Kidney (tissue), 14 donors: ENCODE data around the gene CEP131. TPM values are rescaled to one million over a fixed set of nuclear protein-coding genes. Genes with fewer than 3 reads are reported as not detected.

ENCODE experiments used
- DNase-seq, 5 donors: peaks; one replicate each; pipeline ENCODE4 v3.0.0-alpha.2; 2013 to 2020
- FAIRE-seq: peaks from 2 replicates; lab custom pipeline; 2012; peaks lifted over from hg19 to GRCh38; lab: Jason Lieb, UNC
- H3K27ac ChIP-seq, 2 donors: one replicate each; pipeline ENCODE4 v1.7.0; 2013; ENCODE audit warnings: low read depth in 2 of 2, low read length in 2 of 2, inconsistent platforms in 1 of 2
- H3K27me3 ChIP-seq: one replicate; pipeline ENCODE4 v1.7.1; 2013; ENCODE audit warnings: low read length, inconsistent platforms; ENCODE audit not compliant: control insufficient read depth, insufficient read depth
- H3K36me3 ChIP-seq, 3 donors: one replicate each; pipeline versions ENCODE4 v1.7.0 to v1.7.1; 2013; ENCODE audit warnings: low read length in 3 of 3, control low read depth in 1 of 3, inconsistent platforms in 1 of 3; ENCODE audit not compliant: insufficient read depth in 3 of 3, control insufficient read depth in 2 of 3
- H3K4me1 ChIP-seq, 3 donors: one replicate each; pipeline versions ENCODE4 v1.7.0 to v1.7.1; 2013; ENCODE audit warnings: low read length in 3 of 3, inconsistent platforms in 1 of 3, low read depth in 1 of 3; ENCODE audit not compliant: control insufficient read depth in 2 of 3, insufficient read depth in 2 of 3
- H3K4me3 ChIP-seq, 3 donors: one replicate each; pipeline versions ENCODE4 v1.7.0 to v1.8.1; 2013; ENCODE audit warnings: low read length in 3 of 3, control low read depth in 1 of 3, inconsistent platforms in 1 of 3
- H3K9ac ChIP-seq, 3 donors: one replicate each; pipeline versions ENCODE4 v1.7.0 to v1.7.1; 2013; ENCODE audit warnings: low read length in 3 of 3, control low read depth in 1 of 3, inconsistent platforms in 1 of 3
- H3K9me3 ChIP-seq, 3 donors: one replicate each; pipeline versions ENCODE4 v1.7.0 to v1.7.1; 2013; ENCODE audit warnings: low read length in 3 of 3, control low read depth in 1 of 3, inconsistent platforms in 1 of 3; ENCODE audit not compliant: control insufficient read depth in 2 of 3, insufficient read depth in 1 of 3
- CTCF ChIP-seq: IDR thresholded peaks from 3 replicates; pipeline ENCODE4 v1.5.1; 2012; ENCODE audit warnings: mild to moderate bottlenecking, moderate library complexity, borderline replicate concordance; ENCODE audit not compliant: insufficient read depth; ENCODE audit errors: extremely low read depth
- intact Hi-C: fragments of 100-400 bp; cut with DNase I; formaldehyde crosslinking; loops from one replicate; pipeline ENCODE4 v1.11.1; 2022
- polyA plus RNA-seq: library from polyadenylated mRNA; stranded (reverse); fragments of 350-450 nt; fragmentation: Illumina TruSeq; extraction: RNeasy Lipid Tissue Mini Kit (QIAGEN cat#74804); gene quantifications from one replicate; pipeline ENCODE4 v1.2.3, GENCODE V29; 2014; ENCODE audit warnings: low read depth, low replicate concordance; ENCODE audit not compliant: insufficient read depth
- total RNA-seq: library from RNA; stranded (reverse); fragmentation: NEBNext Ultra II Directional; extraction: Animal tissue kit (Norgen Biotek cat#: 25700); gene quantifications from one replicate; pipeline ENCODE4 v1.2.1, GENCODE V29; 2021
- donor health status: control.
- donor health status: control.
- donor health status: control.
- donor health status: control.
- donor health status: control.
- donor health status: DM: yes; HTN: yes; CAD: no.
- donor health status: Normal renal cell carcinoma (clear cell type).

Gene CEP131
- total and polyA plus RNA-seq, 2 donors from 2014 or later = 6.9 to 7.5 TPM

DNA sequence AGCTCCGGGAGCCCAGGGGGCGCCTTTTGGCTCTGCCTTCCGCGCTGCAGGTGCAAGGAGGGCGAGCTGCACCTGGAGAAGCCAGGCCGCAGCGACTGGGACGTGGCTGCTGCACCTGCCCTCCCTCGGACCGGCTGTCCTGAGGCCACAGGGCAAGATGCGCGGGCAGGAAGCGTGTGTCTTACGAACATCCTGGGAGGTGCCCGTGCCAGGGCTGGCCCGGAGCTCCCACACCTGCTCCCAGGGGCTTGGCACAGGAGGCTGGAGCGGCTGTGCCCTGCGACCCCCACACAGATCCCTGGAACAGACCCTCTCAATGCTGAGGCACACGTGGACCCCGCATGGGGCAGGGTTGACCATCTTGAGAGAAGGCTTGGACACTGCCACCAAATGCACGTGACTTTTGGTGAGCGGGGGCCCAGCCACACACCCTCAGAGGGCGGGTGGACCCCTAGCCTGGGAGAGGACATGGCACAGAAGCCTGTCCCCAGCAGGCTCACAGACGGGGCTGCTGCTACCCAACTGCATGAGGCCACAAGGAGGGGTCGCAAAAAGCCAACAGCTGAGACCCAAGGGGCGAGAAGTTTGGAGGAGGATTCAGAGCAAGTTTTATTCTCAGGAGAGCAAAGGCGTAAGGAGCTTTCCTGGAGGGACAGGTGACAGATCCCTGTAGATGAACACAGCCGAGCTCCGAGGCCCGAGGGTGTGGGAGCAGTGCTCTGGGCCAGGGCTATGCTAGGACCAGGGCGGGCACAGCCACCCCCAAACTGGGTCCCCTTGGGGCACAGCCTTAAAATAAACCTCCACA is 27.7 kb upstream of the CEP131 start:
- DNase-seq (peak in 2 of 5 donors; percentile 36 to 76), FAIRE-seq (no peak)
- no peaks in the 10 kb centered on the region for H3K9me3 ChIP-seq
- H3K4me1 ChIP-seq = peaks cover 0 to 16% (median 3%) of the 10 kb centered on the region in 3 donors
- no peak overlapping the region for H3K27ac ChIP-seq
- H3K9ac ChIP-seq = no peak overlapping the region
- H3K4me3 ChIP-seq = no peak overlapping the region
- no peak for TF ChIP-seq CTCF
- no peaks in the 10 kb centered on the region for H3K27me3 ChIP-seq
- intact Hi-C loops = loop anchor here (10.0 kb wide), 1 partner anchor 234 kb away; no protein-coding TSS in a partner anchor
- H3K36me3 ChIP-seq = peaks cover 0 to 13% (median 4%) of the 10 kb centered on the region in 3 donors

- FAIRE-seq (no peak), DNase-seq (peak in 3 of 5 donors; percentile 25 to 68 (median 49))
- Histone ChIP-seq H3K36me3 (peaks cover 0 to 13% (median 4%) of the 10 kb centered on the region in 3 donors), H3K27me3 (no peaks in the 10 kb centered on the region), H3K9me3 (no peaks in the 10 kb centered on the region), H3K27ac (no peak overlapping the region), H3K9ac (no peak overlapping the region), H3K4me3 (no peak overlapping the region), H3K4me1 (peaks cover 0 to 8% (median 7%) of the 10 kb centered on the region in 3 donors)
- intact Hi-C loops = loop anchor here (10.0 kb wide), 1 partner anchor 235 kb away; no protein-coding TSS in a partner anchor
- TF ChIP-seq CTCF = no peak
These were observed 26.7 kb upstream of the CEP131 start for GRCh38 chr17:81249223-81250040.

DNA sequence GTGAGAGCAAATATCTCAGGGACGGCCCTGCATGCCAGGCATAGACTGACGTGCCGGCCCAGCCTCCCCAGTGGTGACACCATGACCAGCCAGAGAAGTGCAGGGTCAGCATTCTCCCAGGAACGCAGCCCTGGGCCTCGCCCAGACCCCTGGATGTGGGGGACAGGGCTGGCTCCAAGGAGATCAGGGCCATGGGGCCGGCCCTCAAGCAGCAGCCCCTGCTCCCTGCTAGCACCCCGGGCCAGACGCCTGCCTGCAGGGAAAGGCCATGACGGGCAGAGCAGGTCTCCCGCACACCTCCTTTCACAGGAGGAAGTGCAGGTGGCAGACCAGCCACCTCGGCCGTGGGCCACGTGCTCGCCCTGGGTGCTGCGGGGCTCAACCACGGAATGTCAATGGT is 25.9 kb upstream of the CEP131 start:
- Histone ChIP-seq H3K9me3 (no peaks in the 10 kb centered on the region), H3K9ac (no peak overlapping the region), H3K4me1 (peaks cover 0 to 8% (median 7%) of the 10 kb centered on the region in 3 donors), H3K4me3 (no peak overlapping the region), H3K36me3 (peaks cover 0 to 13% (median 4%) of the 10 kb centered on the region in 3 donors), H3K27me3 (no peaks in the 10 kb centered on the region), H3K27ac (no peak overlapping the region)
- TF ChIP-seq CTCF = no peak
- FAIRE-seq = no peak
- peak in 2 of 5 donors; percentile 34 to 76 for DNase-seq
- intact Hi-C loops = no loop called here
